Psoas muscle (tissue), 8 donors: ENCODE results near the gene VAMP5. TPM values are rescaled to one million over a fixed set of nuclear protein-coding genes. Genes with fewer than 3 reads are reported as not detected.
A peak's percentile ranks its signal among the peaks of the same experiment; 100 is the strongest.

Experiments used
- ATAC-seq, 4 donors: fragments of 200-7000 bp; cut with Tn5 transposase; one replicate each; pipeline ENCODE4 v1.9.1; 2020; ENCODE audit warnings: moderate library complexity in 3 of 4, mild to moderate bottlenecking in 2 of 4
- DNase-seq, 2 donors: peaks; one replicate each; pipeline ENCODE4 v3.0.0-alpha.2; 2020
- H3K27ac ChIP-seq: fragments of 200-600 bp; one replicate; pipeline ENCODE4 v1.8.0; 2022
- H3K27me3 ChIP-seq, 3 donors: fragments of 200-600 bp in 1 of 3; one replicate each; pipeline versions ENCODE4 v1.6.1 to v1.8.0; 2013 to 2022; ENCODE audit warnings: low read length in 2 of 3, mild to moderate bottlenecking in 2 of 3, moderate library complexity in 1 of 3; ENCODE audit not compliant: insufficient read depth in 3 of 3
- H3K36me3 ChIP-seq, 2 donors: fragments of 200-600 bp in 1 of 2; one replicate each; pipeline versions ENCODE4 v1.6.1 to v1.8.0; 2013 to 2022; ENCODE audit warnings: low read depth in 1 of 2, mild to moderate bottlenecking in 1 of 2, moderate library complexity in 1 of 2; ENCODE audit not compliant: insufficient read depth in 1 of 2
- H3K4me1 ChIP-seq: fragments of 200-600 bp; one replicate; pipeline ENCODE4 v1.8.0; 2022
- H3K4me3 ChIP-seq: fragments of 200-600 bp; one replicate; pipeline ENCODE4 v1.8.0; 2022; ENCODE audit warnings: mild to moderate bottlenecking
- H3K9me3 ChIP-seq: fragments of 200-600 bp; one replicate; pipeline ENCODE4 v1.8.0; 2022
- CTCF ChIP-seq: fragments of 200-600 bp; IDR thresholded peaks from one replicate; pipeline ENCODE4 v1.8.0; 2022; ENCODE audit warnings: antibody characterized with exemption
- WGBS, 3 donors: extraction: QIAGEN DNeasy Blood & Tissue Kit; methylation state at CpG; one replicate each; pipeline versions ENCODE4 v1.1.6 to v1.1.7; 2013; 5-methylcytosine and 5-hydroxymethylcytosine counted together
- intact Hi-C, 2 donors: fragments of 100-400 bp; cut with DNase I; formaldehyde crosslinking; loops; one replicate each; pipeline versions ENCODE4 v1.11.0 to v1.14.2; 2022
- polyA plus RNA-seq, 3 donors: library from polyadenylated mRNA; stranded (reverse); fragments of 200-250 nt; gene quantifications; one replicate each; pipeline ENCODE4 v1.2.3, GENCODE V29; 2013
- total RNA-seq, 4 donors: library from RNA; stranded (reverse); fragmentation: NEBNext Ultra II Directional in 2 of 4; extraction: Animal tissue kit (Norgen Biotek cat#: 25700) in 2 of 4; gene quantifications; one replicate each; pipeline versions ENCODE4 v1.2.1 to v1.2.4, GENCODE V29; 2021 to 2023
- donor health status: healthy with polysubstance abuse.
- donor health status: DM: no; HTN: no; CAD: no; lungs with moderate emphysema.
- donor health status: Bipolar disorder and iron deficiency.
- donor health status: healthy.
- donor health status: DM: yes; HTN: yes; CAD: no.
- donor health status: DM: no; HTN: no; CAD: no.
- donor health status: DM: no; HTN: no; CAD: no.
- donor health status: DM: yes; HTN: yes; CAD: no.

VAMP5 gene
- total and polyA plus RNA-seq, 7 donors: 58.1 to 149 (median 95.0) TPM

GRCh38 chr2:85547089-85547858 is 37.0 kb upstream of the VAMP5 start:
- no peak for DNase-seq
- no peaks in the 10 kb centered on the region for H3K27me3 ChIP-seq
- whole genome bisulfite sequencing, 3 donors: 61 to 78% (median 69%) methylated on average over 1 of the region's 1 CpG
- H3K4me1 ChIP-seq: peaks cover 48% of the 10 kb centered on the region
- no peak for TF ChIP-seq CTCF
- intact Hi-C loops: no loop called here
- H3K36me3 ChIP-seq: peaks cover 3 to 84% of the 10 kb centered on the region in 2 donors
- H3K4me3 ChIP-seq: no peak overlapping the region
- H3K9me3 ChIP-seq: no peaks in the 10 kb centered on the region
- peak in 2 of 4 donors; percentile 5 to 9 for ATAC-seq
- peak overlapping the region; percentile 84 for H3K27ac ChIP-seq

GRCh38 chr2:85547859-85548607 is 36.2 kb upstream of the VAMP5 start:
- peak in 2 of 4 donors; percentile 0 to 3 for ATAC-seq
- peaks cover 3 to 84% of the 10 kb centered on the region in 2 donors for H3K36me3 ChIP-seq
- intact Hi-C loops: no loop called here
- no peak overlapping the region for H3K4me3 ChIP-seq
- no peaks in the 10 kb centered on the region for H3K27me3 ChIP-seq
- TF ChIP-seq CTCF: no peak
- no peak for DNase-seq
- peak overlapping the region; percentile 84 for H3K27ac ChIP-seq
- no peaks in the 10 kb centered on the region for H3K9me3 ChIP-seq
- 50 to 63% (median 57%) methylated on average over 6 of the region's 6 CpGs for WGBS, 3 donors
- H3K4me1 ChIP-seq: peaks cover 40% of the 10 kb centered on the region

- H3K27ac ChIP-seq: peak overlapping the region; percentile 79
- H3K4me3 ChIP-seq: no peak overlapping the region
- peaks cover 35% of the 10 kb centered on the region for H3K4me1 ChIP-seq
- H3K27me3 ChIP-seq: no peaks in the 10 kb centered on the region
- intact Hi-C loops: no loop called here
- ATAC-seq (peak in 3 of 4 donors; percentile 3 to 6 (median 3)), DNase-seq (no peak)
- TF ChIP-seq CTCF: no peak
- WGBS, 3 donors: 23 to 26% (median 25%) methylated on average over 2 of the region's 2 CpGs
- peaks cover 3 to 84% of the 10 kb centered on the region in 2 donors for H3K36me3 ChIP-seq
- H3K9me3 ChIP-seq: no peaks in the 10 kb centered on the region
Measured at GRCh38 chr2:85548608-85548900, 35.7 kb upstream of the VAMP5 start.

DNA sequence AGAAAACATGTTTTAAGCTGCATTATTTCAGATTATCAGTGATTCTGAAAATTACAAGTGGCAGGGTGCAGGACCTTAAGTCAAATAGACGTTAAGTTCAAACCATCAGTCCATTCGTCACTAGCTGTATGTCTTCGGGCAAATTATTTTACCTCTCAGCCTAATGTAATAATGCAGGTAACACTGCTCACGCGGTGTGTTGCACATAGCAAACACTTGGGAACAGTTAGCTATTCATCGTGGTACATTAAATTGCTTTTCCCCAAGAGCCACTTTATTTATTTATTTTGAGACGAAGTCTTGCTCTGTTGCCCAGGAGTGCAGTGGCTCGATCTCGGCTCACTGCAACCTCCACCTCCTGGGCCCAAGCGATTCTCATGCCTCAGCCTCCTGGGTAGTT is 35.1 kb upstream of the VAMP5 start:
- TF ChIP-seq CTCF: no peak
- no peak for ATAC-seq
- H3K27ac ChIP-seq: peak overlapping the region; percentile 79
- 80 to 87% (median 86%) methylated on average over 10 of the region's 10 CpGs for WGBS, 3 donors
- H3K4me3 ChIP-seq: no peak overlapping the region
- H3K4me1 ChIP-seq: peaks cover 32% of the 10 kb centered on the region
- no peaks in the 10 kb centered on the region for H3K9me3 ChIP-seq
- peaks cover 6 to 84% of the 10 kb centered on the region in 2 donors for H3K36me3 ChIP-seq
- no peaks in the 10 kb centered on the region for H3K27me3 ChIP-seq
- no peak for DNase-seq
- intact Hi-C loops: no loop called here
